ENCODE results near the gene GALNT6.

GALNT6 gene

DNA sequence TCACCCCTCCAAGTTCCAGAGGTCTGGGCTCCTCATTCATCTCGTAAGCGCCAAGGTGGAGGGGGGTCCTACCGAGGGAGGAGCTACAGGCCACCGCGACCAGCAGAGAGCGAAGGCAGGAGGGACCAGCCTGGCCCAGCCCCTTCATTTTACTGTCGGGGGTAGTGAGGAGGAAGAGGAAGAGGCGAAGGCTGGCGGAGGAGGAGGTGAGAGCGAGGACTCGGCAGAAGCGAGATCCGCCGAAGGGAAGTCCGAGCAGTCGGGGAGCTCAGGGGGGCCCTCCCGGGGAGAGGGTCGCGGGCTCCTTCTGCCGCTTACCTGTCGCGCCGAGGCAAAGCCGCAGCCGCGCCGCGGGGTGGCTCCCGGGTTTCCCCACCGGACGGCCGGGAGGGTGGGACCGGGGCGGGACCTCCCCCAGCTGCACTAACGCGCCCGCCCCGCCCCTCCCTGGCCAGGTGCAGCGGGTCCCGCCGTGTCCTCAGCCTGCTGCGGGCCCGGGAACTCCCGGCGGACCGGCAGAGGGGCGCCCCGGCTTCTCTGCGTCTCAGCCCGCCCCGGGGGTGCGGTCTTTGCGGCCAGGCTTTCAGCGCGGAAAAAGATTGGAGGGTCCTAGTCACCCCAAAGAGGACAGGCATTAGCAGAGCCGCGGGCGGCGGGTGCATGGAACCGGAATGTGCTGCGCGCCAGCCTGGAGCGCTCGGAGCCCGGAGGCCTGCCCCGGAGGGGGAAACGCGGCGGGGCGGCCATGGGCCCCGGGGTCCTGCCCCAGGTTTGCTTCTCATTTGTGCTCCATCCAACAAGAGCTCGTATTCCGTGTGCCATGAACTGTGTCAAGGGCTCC lies at the start of gene GALNT6:
Gene GALNT6, minus strand, starts transcription at position 124 of the 841 bp plus-strand sequence. CDS start 11,625 bp downstream, outside the sequence.
- no peak for TF ChIP-seq CTCF (IDR thresholded peaks at IDR 0.05; ENCODE audit: extremely low read depth, insufficient read depth, missing control alignments)
- in situ Hi-C loops (cut with MboI; ENCODE audit: low pct_unique_long_range_greater_than_20kb, low sequenced_read_pairs, unreplicated experiment), result no loop called here
- peak; percentile 88 for DNase-seq (ENCODE audit: low spot score)

DNA sequence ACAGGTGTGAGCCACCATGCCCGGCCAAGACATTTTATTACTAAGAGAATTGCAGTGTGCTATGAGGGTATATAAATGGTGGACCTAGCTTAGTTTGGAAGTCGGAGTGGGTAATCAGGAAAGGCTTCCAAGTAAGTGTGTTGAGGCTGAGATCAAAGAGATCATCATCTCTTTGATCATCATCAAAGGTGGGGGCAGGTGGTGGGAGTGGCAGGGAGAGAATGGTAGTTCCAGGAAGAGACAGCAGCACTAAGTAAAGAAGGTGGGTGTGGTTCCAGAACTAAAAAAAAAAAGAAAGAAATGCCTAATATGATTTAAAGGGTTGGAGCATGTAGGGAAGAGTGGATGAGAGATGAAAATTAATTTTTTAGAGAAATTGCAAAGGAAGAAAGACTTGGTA lies 48.1 kb upstream of the GALNT6 start:
- no peak for TF ChIP-seq CTCF (IDR thresholded peaks at IDR 0.05; ENCODE audit: extremely low read depth, insufficient read depth, missing control alignments)
- in situ Hi-C loops (cut with MboI; ENCODE audit: low pct_unique_long_range_greater_than_20kb, low sequenced_read_pairs, unreplicated experiment), result no loop called here
- no peak for DNase-seq (ENCODE audit: low spot score)

DNA sequence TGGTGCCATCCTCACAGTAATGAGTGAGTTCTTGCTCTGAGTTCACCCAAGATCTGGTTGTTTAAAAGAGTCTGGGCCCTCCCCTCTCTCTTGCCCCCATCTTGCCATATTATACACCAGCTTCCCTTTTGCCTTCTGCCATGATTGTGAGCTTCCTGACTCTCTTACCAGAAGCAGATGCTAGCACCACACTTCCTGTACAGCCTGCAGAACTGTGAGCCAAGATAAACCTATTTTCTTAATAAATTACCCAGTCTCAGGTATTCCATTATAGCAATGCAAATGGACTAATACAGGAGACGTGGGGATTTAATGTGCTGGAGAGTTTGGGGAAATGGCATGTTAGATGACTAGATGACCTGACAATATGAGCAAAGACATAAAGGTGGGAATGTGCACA lies 46.2 kb upstream of the GALNT6 start:
- no peak for DNase-seq (ENCODE audit: low spot score)
- in situ Hi-C loops (cut with MboI; ENCODE audit: low pct_unique_long_range_greater_than_20kb, low sequenced_read_pairs, unreplicated experiment), result no loop called here
- no peak for TF ChIP-seq CTCF (IDR thresholded peaks at IDR 0.05; ENCODE audit: extremely low read depth, insufficient read depth, missing control alignments)

- TF ChIP-seq CTCF (IDR thresholded peaks at IDR 0.05; ENCODE audit: extremely low read depth, insufficient read depth, missing control alignments), result no peak
- DNase-seq (ENCODE audit: low spot score), result no peak
- in situ Hi-C loops (cut with MboI; ENCODE audit: low pct_unique_long_range_greater_than_20kb, low sequenced_read_pairs, unreplicated experiment), result no loop called here
These were observed 43.1 kb upstream of the GALNT6 start for GRCh38 chr12:51434305-51434704.

DNA sequence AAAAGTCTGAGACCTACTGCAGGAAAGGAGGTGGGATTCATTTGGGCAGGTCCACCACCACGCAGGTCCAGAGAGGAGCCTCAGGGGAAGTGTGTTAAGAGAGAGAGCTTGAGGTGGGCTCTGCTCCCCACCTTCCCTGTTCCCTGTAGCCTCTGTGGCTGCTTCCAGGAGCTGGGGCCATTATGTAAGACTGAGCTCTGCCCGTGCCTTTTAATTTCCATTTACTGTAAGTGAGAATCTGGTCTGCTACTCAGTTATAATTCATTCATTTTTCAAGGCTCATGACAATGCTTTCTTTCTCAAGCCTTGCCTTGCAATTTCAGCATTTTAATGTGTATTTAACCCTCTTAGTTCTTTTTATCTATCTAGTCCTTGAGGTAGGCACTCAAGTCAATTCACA lies 41.7 kb upstream of the GALNT6 start:
- no peak for DNase-seq (ENCODE audit: low spot score)
- TF ChIP-seq CTCF (IDR thresholded peaks at IDR 0.05; ENCODE audit: extremely low read depth, insufficient read depth, missing control alignments), result no peak
- in situ Hi-C loops (cut with MboI; ENCODE audit: low pct_unique_long_range_greater_than_20kb, low sequenced_read_pairs, unreplicated experiment), result no loop called here

DNA sequence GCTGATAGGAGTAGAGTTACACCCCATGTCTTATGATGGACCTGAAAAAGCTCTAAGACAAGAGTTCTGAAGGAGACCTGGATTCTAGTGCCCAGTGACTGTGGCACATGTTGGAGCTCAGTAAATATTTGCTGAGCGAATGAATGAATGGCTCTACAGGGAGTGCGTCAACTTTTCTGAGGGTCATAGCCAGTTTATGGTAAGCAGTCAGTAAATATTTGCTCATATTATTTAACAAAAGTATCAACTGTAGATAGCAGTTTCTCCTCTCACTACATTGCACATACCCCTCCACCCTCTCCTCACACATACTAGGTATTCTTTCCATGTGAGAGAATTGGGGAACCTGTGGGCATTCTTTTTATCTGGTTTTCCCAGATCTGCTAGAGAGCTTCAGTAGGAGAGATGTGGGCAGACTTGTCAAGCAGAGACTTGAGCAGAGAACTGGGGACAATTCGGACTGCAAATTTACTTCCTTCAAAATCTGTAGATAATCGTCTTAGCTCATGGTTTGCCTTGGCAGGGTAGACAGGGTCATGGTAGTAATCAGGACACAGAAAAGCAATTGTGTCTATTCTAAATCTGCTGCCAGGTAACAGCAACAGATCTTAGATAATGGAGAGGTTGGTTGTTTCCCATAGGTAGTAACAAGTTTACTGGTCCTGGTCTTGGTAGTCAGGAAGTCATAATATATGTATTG lies 39.1 kb upstream of the GALNT6 start:
- TF ChIP-seq CTCF (IDR thresholded peaks at IDR 0.05; ENCODE audit: extremely low read depth, insufficient read depth, missing control alignments), result no peak
- in situ Hi-C loops (cut with MboI; ENCODE audit: low pct_unique_long_range_greater_than_20kb, low sequenced_read_pairs, unreplicated experiment), result no loop called here
- DNase-seq (ENCODE audit: low spot score), result no peak
